Stimulated activated CD4-positive, alpha-beta T cell treated with anti-CD3 and anti-CD28 coated beads, Interleukin-1b, Interleukin-23, amount 100 ng/mL, for 1 hour (primary cell): Measurements from ENCODE around the gene CCT8L2.
"Not testable (repeated sequence)": the region's sequence is repeated elsewhere in the genome, so short reads cannot be mapped to it uniquely, and the experiment has no call there.

Source experiments
- DNase-seq, 2 donors: peaks; one replicate each; pipeline ENCODE4 v3.0.0-alpha.2; 2020; ENCODE audit warnings: low read depth in 2 of 2

The CCT8L2 gene, protein sequence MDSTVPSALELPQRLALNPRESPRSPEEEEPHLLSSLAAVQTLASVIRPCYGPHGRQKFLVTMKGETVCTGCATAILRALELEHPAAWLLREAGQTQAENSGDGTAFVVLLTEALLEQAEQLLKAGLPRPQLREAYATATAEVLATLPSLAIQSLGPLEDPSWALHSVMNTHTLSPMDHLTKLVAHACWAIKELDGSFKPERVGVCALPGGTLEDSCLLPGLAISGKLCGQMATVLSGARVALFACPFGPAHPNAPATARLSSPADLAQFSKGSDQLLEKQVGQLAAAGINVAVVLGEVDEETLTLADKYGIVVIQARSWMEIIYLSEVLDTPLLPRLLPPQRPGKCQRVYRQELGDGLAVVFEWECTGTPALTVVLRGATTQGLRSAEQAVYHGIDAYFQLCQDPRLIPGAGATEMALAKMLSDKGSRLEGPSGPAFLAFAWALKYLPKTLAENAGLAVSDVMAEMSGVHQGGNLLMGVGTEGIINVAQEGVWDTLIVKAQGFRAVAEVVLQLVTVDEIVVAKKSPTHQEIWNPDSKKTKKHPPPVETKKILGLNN

GRCh38 chr22:16592710-16593109 is at the start of gene CCT8L2:
Gene CCT8L2, minus strand, starts transcription at chr22:16592810. Its CDS starts 260 bp downstream, at chr22:16592550.
- DNase-seq: not testable (repeated sequence)

DNA sequence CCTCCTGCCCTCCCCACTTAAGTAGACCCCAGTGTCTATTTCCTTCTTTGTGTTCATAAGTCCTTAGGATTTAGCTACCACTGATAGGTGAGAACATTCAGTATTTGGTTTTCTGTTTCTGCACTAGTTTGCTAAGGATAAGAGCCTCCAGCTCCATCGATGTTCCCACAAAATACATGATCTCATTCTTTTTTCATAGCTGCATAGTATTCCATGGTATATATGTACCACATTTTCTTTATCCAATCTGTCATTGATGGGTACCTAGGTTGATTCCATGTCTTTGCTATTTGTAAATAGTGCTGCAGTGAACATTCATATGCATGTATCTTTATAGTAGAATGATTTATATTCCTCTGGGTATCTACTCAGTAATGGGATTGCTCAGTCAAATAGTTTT is 42.8 kb upstream of the CCT8L2 start:
- not testable (repeated sequence) for DNase-seq

DNA sequence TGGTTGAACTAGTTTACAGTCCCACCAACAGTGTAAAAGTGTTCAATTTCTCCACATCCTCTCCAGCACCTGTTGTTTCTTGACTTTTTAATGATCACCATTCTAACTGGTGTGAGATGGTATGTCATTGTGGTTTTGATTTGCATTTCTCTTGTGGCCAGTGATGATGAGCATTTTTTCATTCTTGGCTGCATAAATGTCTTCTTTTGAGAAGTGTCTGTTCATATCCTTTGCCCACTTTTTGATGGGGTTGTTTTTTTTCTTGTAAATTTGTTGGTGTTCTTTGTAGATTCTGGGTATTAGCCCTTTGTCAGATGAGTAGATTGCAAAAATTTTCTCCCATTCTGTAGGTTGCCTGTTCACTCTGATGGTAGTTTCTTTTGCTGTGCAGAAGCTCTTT is 41.5 kb upstream of the CCT8L2 start:
- DNase-seq: not testable (repeated sequence)

DNA sequence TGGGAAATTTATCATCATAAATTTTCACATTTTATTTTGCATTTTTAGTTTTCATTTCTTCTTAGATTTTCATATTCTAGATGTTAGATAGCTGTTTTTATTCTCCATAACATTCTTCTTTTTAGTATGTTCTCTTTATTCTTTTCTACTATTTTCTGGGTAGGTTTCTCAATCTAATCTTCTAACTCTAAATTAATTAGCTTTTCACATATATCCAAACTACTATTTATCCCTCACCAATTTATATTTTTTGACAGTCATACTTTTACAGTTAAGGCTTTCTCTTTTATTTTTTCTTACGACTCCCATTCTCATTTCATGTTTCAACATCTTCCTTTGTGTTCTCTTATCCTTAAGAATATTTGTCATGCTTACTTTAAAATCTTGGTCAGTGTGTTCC is 35.9 kb upstream of the CCT8L2 start:
- DNase-seq: not testable (repeated sequence)

- not testable (repeated sequence) for DNase-seq
Observed at GRCh38 chr22:16625018-16625417, 32.4 kb upstream of the CCT8L2 start.

DNA sequence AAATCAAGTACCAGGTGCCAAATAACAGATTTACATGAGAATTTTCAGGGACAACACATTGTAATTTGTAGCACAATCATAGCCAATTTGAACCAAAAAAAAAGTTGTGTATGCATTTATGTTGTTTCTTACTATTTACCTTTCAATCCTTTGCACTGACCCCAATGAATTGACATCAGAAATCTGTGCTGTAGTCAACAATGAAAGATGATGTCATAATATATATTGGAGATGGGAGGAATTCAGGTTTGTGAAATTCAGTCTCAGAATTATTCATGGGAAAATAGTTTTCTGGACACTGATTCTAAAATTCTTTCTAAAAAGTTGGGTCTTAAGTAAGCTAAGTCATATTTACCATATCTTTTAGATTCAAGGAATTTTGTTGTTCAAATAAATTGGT is 31.0 kb upstream of the CCT8L2 start:
- DNase-seq: not testable (repeated sequence)

DNA sequence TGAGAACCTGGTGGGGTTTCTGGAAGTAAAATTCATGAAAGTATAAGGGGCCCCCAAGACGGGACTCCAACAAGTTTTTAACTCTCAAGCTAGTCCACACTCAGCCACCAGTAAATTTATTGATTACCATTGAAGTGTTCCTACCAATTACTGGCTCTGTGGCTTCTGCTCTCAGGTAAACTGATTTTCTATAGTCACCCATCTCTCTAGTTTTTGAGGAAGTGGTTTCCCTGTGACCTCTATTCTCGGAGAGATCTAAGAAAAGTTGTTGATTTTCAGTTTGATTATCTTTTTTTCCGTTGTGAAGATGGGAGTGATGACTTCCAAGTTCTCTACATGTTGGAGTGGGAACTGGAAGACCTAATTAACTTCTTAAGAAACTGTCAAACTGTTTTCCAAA is 24.9 kb upstream of the CCT8L2 start:
- not testable (repeated sequence) for DNase-seq

- not testable (repeated sequence) for DNase-seq
Observed at GRCh38 chr22:16616390-16616938, 23.9 kb upstream of the CCT8L2 start.

DNA sequence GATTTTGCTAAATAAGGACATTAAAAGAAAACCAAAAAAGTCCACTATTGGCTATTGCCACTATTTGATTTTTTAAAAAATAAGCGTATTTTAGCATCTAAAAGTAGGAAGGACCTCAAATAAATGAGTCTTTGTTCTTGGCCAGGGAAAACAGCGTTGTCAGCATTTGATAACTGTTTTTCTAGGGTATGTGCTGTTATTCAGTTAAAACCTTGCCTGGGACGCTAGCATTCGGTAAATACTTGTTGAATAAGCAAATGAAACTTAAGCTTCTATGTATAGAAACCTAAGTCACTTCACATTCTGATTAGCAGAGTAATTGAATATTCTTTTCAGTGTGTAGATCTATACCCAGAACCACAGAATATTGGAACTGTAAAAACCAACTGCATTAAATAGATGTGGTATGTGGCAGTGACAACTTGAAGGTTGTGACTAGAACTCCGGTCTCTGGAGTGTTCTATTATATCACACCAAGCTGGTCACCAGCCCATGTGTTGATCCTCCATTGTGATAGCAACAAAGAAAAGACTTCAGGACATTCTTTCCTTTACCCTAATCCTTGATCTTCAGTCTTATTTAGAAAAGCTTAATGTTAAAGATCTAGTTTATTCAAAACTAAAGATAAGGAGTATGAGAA is 23.1 kb upstream of the CCT8L2 start:
- DNase-seq: not testable (repeated sequence)

- no peak for DNase-seq
Observed at GRCh38 chr22:16609548-16610261, 17.1 kb upstream of the CCT8L2 start.

DNA sequence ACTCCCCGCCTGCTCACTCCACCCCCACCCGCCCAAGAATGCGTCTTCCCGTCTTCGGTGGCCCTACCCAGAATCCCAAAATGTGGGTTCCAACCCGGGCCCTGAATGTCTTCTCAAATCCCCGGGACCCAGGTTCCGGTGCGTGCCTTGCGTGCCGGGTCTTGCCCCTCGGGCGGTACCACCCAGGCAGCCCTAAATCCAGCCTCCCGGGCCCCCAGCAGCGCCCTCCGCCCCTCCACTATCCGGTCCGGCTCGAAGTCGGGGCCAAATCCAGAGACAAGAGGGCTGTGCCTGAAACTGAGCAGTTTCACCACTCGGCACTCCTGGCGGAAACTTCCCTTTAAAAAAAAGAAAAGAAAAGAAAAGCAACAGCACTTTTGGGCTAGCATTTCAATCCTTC is 16.3 kb upstream of the CCT8L2 start:
- no peak for DNase-seq

DNA sequence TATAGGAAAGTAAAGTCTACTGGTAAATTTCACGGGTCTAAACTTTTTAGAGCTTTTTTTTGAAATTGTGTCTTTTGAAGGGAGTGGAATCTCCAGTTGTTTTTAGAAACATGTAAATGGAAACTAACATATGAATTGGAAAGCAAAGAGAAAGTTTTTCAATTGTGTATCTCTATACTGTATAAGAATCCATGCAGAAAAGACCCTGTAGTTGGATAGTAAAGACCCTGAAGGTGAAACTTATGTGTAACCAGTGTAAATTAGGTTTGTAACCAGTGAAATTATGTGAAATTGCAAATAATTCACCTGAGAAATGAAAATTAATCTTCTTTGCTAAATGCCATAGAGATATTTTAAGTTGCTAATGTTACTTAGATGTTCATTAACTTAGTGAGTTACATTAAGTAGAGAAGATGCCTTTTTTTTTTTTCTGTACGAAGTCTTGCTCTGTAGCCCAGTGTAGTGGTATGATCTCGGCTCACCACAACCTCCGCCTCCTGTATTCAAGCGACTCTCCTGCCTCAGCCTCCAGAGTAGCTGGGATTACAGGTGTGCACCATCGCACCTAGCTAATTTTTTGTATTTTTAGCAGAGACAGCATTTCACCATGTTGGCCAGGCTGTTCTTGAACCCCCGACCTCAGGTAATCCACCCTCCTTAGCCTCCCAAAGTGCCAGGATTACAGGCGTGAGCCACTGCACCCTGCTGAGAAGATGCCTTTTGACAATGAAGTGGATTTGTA is 11.8 kb upstream of the CCT8L2 start:
- DNase-seq: not testable (repeated sequence)

DNA sequence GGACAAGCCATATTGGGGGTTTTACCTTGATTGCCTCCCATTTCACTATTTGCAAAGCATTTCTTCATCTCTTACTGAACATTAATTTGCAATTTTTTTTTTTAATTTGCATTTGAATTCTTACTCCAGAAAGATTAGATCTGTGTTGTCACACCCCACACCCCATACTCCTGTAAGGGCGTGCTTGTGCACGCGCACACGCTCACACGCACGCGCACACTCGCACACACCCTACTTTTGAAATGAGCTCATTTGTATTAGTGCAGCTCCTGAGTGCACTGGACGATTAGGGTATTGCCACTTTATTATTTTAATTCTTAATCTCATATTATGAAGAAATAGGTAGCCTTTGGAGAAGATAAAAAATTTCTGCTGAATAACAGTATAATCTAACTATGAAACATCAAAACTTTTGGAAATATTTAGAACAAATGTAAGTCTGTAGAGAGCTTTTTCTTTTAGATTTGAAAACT is 11.2 kb upstream of the CCT8L2 start:
- DNase-seq: not testable (repeated sequence)

DNA sequence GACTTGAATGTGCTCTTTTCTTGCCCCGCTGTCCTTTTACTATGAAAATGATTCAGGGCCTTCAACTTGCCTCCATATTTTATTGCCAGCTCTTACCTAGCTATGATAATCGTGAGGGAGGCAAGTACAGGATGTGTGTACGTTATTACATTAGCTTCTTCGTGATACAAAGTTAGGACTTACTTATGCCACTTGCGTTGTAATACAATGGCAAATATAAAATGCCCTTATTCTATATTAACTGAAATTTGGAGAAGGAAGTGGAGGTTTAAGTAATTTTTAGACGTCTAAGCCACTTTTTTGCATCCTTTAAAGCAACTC is 10.8 kb upstream of the CCT8L2 start:
- no peak for DNase-seq

DNA sequence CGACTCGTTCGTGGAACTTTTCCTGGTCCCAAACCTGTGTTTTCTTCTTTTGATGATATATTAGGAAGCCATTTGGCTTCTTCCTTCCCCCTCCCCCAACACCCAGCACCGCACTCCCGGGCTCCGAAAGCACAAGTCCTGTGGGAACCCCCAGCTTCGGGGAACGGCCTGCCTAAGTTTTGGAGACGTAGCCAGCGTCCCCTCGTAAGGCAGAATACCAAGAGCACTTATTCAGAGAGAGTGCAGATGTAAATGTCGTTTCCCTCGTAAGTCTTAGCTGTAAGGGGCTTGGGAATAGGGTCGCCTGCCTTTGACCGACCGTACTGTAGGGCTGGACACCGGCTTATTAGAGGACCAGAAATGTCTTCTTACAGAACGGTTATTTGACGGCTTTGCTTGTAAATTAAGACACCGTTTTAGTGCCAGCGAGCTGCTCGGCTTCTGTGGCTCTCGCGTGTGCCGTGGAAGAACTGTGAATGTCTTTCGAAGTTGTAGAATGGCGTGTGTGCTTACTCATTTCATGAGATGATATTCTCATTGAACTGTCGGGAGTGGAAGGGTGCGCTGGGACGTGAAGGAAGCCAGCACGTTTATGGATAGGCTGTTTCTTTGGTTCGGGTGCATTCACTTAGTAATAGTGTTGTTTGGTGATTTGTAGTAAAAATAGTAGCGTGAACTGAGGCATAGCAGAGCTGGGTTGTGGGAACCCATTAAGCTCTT is 10.3 kb upstream of the CCT8L2 start:
- not testable (repeated sequence) for DNase-seq

GRCh38 chr22:16602224-16602727 is 9.7 kb upstream of the CCT8L2 start:
- not testable (repeated sequence) for DNase-seq

GRCh38 chr22:16601437-16602223 is 9.0 kb upstream of the CCT8L2 start:
- no peak for DNase-seq

- not testable (repeated sequence) for DNase-seq
Observed at GRCh38 chr22:16600644-16601436, 8.2 kb upstream of the CCT8L2 start.

- DNase-seq: not testable (repeated sequence)
Observed at GRCh38 chr22:16599648-16600047, 7.0 kb upstream of the CCT8L2 start.
